Right kidney (tissue), 1 donor: ENCODE results near the gene ALOX5.
"Not testable (repeated sequence)": the region's sequence is repeated elsewhere in the genome, so short reads cannot be mapped to it uniquely, and the experiment has no call there.

ENCODE experiments used
- DNase-seq: peaks from one replicate; pipeline ENCODE4 v3.0.0-alpha.2; 2016

The ALOX5 gene

DNA sequence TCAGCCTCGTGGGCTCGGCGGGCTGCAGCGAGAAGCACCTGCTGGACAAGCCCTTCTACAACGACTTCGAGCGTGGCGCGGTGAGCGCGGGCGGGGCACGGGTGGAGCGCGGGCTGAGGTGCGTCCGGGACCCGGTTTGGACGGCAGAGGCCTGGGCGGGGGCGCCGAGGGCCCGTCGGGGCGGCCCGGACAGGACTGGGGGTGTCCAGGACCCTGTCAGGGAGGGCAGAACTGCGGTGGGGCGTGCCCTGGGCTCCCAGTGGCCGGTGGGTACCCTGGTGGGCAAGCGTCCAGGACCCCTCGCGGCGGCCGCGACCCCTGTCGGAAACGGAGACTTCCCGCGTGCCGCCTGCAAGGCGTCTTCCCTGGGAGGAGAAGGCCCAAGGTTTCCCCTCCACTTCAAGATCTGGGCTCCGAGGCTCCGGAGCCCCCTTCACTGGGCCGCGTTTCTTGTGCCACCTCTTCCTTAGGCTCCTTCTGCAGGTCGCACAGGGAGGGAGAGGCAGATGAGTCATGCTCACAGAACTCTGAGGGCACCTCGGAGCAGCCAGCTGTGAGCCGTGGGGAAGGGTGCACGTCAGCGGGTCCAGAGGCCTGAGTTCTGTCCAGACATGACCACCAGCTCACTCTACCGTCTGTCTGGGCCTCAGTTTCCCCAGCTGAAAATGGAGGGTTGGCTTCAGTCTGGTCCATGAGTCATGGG is 485 bp downstream of the ALOX5 start:
- DNase-seq, result peak; percentile 57

DNA sequence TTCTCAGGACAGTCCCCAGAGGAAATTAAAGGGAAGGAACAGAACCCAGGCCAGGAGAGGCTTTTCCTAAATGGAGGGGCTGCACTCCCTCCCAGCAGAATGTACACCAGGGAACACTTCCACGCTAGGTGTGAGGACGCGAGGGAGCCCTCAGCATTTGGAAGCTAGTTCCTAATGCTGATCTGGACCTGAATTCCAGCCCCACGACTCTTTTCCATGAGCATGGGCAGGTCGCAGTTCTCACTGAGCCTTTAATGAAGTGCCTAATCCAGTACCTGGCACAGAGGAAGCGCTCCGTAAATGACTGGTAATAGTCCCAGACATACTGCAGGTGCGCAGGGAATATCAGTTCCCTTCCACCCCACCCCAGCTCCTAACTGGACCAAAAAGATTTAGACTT is 1.1 kb downstream of the ALOX5 start:
- no peak for DNase-seq

DNA sequence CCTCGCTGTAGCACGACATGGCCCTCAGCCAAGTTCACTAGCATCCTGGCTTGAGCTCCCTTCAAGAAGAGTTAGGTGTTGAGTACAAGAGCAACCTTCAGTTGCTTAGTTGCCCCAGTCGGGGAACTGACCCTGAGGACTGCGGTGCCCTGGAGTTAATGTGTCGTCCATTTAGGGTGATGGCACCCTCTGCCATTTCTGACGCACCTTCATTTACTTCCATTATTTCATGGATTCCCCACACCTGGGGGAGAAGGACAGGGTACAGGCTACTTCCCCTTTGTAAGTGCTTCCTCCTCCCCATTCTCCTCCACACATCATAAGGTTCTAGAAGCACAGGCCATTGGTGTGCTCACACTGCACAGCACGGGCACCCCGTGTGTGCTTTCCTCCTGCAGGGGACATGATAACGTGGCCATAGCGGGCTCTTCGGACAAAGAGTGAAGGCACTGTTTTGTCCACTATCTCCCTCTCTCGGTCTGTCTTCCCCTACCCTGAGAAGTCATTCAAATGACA is 1.8 kb downstream of the ALOX5 start:
- DNase-seq, result no peak

DNA sequence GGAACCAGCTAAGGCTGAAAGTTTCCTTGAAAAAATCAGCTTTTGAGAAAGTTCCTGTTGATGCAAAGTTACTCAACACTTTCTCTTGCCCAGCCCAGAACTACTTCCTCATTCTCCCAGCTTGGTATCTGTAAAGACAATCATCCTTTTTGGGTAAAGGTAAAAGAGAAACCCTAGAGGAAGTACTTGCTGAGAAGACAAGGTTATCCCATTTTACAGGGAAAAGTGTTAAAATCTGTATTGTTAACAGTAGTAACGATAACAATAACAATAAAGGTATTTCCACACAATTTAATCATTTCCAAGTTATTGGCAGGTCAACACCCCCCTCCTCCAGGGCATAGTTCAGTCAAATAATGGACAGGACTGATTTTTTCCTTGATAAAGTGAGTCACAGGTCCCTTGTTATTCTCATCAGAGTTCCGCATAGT is 2.4 kb downstream of the ALOX5 start:
- DNase-seq, result no peak

DNA sequence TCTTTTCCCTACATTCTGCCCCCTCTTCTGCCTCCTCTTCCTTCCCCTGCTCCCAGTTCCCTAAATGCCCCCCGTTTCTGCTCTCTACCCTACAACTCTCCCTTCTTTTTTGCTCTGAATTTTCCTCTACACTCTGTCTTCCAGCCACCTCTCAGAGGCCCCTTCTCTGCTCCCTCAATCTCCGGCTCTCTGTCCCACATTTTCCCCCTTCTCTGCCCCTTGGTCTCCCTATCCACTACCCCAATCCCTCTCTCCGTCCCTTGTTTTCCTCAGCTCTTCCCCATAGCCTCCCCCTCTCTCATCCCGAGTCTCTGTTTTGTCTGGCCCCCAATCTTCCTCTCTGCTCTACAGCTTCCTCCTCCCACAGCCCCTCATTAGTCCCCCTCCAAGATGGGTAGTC is 3.3 kb downstream of the ALOX5 start:
- no peak for DNase-seq

DNA sequence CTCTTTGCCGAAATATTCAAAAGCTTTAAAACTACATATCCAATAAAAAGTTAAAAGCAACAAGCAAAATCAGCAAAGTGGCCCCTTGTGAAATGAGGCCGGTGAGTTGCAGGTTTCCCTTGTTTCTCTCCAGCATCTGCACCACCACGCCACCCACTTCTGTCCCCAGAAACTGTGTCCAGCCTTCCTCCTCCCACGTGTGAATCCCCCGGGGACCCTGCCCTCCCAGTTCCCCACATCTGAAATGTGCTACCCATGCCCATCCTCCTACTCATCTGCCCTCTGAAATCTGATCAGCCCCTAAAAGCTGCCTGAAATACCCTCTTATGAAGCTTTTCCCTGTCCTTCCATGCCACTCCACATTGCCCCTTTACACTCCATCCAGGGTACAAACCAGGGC is 3.8 kb downstream of the ALOX5 start:
- no peak for DNase-seq

DNA sequence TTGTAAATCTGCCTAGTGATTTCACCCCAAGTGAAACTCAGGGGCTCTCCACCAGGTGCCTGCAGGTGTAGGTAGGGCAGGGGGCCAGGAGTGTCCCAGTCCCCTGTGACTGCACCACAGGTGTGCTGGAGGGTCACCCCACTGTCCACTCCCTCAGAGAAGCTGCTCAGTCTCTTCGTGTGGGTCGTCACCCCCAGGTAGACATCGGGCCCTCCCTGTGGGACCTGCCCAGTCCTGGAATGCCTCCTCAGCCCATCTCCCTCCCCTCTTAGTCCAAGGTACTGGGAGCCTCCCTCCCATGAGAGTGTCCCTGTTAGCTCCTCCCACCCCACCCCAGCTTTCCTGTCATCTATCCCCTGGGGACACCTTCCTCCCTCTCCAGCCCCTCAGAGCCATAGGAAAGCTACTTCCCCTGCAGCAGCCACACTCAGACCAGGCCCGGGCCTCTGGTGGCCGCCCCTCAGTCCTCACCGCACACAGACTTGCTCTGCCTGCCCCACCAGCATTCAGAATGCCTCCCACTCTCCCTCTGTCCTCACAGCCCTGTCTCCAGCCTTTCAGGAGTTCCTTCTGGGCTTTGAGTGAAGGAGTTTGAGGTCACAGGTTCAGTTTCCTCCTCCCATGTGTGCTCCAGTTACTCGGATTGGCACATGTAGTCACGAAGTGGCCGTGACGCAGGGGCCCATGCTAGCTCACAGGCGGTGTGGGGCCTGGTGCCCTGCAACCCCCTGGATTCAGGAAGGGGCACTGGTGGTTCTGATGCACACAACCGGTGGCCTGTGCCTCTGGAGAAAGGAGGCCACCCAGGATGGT is 5.1 kb downstream of the ALOX5 start:
- no peak for DNase-seq

DNA sequence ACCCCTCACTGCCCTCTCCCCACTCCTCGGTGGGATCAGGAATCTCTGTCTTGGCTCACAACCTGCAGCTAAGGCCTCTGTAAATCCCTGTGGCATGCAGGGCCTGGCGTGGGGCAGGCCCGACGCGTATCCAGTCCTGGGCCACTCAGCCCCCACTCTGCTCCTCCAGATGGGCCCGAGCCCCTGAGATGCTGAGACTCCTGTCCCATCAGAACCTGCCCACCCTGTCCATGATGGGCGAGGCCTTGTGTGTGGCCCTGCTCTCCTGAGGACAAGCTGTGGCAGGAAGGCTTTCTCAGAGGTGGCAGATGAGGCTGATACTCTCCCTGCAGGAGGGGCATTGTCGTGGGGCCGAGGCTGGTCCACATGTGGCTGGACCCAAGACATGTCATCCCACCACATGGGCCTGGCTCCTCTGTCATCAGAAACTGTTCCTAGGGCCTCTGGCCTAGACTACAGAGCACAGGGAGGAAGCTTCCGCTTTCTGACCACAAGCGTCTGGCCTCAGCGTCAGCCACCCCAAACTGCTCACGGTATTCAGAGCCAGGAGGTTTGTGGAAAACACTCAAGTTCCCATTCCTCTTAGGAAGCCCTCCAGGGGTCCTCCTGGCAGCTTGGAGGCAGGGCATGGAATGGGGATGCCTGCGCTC is 6.0 kb downstream of the ALOX5 start:
- no peak for DNase-seq

DNA sequence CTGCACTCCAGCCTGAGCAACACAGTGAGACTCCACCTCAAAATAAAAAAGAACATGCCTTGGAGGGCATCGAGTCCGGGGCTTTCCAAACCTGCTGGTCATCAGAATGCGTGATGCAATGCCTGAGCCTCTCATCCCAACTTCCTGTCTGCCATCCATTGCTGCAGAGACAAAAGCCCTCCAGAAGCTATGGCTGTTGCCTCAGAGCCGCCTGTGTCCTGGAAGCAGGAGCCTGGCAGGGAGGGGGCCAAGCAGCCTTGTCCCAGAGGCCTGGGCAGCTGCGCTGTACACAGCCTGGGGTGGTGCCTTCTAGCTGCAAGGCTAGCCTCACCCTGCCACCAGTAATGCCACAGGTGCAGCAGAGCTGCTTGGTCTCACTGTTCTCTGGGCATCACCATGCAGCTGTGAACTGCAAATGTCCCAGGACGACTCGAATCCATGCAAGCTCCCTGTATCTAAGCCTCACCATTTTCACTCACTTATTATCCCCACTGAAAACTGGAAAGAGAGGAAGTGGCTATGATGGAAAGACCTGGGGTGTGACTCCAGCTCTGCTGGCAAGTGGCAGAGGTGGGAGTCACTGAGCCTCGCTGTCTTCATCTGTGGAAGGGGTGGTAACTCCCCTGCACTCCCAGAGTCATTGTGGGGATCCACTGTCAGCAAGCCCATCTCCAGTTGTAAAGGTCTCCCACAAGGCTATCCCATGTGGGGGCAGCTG is 7.0 kb downstream of the ALOX5 start:
- DNase-seq, result no peak

DNA sequence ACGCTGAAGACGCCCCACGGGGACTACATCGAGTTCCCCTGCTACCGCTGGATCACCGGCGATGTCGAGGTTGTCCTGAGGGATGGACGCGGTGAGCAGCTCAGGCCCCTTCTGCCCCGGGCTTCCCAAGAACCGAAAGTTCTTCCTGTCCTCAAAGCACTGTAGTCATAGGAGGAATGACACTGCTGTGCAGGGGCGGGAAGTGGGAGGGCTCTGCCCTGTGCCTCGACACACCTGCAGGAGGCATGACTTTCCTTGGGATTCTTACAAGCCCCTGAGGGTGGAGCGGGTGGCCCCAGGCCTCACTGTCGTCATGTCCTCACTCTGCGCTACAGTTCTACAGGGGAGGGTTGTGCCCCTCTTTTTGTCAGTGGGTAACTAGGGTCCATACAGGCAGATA is 8.6 kb downstream of the ALOX5 start:
- no peak for DNase-seq

DNA sequence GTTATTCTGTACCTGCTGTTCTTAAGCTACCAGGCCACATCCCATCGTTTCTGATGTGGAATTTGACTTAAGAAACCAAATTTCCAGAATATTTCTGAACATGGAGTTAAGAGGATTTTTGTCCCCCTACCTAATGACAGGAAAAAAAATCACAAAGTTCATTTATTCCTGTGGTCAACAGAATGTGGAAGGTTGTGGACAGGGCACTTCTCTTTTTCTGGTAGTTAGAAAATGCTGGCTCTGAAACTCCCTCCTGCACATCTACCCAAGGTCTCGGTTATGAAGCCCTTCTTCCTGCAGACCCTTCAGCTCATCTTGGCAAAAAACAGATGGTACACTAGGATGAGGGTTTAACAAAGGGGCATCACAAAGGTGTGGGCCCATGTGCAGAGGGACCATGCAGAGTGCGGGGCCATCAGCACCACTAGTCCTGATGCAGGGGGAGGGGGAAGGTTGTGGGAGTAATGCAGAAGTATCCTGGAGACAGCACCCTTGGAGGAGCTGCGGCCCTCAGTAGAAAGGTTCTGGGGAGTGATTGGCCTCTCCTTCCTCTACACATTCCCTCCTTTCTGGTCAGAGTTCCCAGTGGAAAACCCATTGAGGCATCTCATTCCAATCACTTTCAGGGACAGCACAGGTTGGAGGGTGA is 9.8 kb downstream of the ALOX5 start:
- no peak for DNase-seq

DNA sequence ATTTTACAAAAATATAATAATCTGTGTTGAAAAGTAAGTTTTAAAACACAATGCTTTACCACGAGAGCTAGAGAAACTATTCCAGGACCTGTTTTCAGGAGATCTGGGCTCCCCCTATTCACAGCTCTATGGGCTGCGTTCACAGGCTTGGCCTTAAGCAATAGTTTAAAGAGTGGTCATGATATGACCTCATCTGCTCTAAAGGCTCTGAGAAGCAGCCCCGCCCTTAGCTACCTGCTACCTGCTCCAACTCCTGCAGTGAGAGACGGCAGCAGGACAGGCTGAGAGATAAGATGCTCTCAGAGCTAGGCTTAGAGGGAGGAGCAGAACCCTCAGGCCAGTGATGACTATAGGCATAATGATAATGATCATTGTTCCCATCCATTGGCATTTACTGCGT is 12.6 kb downstream of the ALOX5 start:
- DNase-seq, result no peak

DNA sequence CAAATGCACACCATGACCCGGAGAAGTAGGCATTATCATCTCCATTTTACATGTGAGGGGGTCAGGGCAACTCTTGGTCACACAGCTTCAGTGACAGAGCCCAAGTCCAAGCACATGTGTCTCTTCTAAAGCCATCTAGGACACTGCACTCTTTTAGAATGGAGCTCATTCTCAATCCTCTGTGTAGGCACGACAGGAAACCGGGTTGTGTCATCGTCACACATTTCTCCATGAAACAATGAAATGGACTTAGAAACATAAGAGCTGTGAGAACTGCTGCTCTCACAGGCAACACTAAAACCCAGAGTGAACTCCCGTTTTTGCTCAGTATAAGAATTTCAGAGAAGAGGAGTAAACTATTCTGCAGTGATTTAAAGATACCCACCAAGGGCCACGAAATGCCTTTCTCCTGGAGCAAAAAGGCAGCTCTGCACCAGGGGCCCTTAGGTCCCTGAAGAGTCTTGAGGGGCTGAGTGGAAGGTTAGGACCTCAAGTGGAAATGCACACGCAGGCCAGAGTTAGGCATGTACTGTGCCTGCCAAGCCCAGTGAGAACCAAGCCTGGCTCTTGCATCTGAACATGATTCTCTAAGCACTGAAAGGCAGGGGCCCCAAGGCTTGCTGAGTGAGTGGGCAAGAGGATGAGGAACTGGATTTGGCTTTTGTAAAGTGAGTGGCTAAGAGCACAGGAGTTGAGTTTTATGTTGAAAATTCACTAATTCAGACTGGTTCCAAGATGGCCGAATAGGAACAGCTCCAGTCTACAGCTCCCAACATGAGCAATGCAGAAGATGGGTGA is 13.3 kb downstream of the ALOX5 start:
- DNase-seq, result no peak

DNA sequence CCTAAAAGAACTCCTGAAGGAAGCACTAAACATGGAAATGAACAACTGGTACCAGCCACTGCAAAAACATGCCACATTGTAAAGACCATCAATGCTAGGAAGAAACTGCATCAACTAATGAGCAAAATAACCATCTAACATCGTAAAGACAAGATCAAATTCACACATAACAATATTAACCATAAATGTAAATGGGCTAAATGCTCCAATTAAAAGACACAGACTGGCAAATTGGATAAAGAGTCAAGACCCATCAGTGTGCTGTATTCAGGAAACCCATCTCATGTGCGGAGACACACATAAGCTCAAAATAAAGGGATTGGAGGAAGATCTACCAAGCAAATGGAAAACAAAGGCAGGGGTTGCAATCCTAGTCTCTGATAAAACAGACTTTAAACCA is 15.7 kb downstream of the ALOX5 start:
- DNase-seq, result not testable (repeated sequence)

DNA sequence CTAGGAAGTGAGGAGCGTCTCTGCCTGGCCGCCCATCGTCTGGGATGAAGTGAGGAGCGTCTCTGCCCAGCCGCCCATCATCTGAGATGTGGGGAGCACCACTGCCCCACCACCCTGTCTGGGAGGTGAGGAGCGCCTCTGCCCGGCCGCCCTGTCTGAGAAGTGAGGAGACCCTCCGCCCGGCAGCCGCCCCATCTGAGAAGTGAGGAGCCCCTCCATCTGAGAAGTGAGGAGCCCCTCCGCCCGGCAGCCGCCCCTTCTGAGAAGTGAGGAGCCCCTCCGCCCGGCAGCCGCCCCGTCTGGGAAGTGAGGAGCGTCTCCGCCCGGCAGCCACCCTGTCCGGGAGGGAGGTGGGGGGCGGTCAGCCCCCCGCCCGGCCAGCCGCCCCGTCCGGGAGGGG is 17.6 kb downstream of the ALOX5 start:
- not testable (repeated sequence) for DNase-seq

DNA sequence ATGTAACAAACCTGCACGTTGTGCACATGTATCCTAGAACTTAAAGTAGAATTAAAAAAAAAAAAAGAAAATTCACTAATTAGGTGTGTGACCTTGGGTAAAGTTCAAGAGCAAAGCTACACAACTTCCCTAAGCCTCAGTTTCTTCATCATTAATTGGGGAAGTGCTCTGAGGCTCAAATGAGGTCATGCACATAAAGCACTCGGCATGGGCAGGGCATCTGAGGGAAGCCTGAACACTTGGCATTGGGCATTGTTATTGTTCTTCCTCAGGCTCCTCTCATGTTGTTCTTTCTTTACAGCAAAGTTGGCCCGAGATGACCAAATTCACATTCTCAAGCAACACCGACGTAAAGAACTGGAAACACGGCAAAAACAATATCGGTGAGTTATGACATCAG is 21.5 kb downstream of the ALOX5 start:
- no peak for DNase-seq

DNA sequence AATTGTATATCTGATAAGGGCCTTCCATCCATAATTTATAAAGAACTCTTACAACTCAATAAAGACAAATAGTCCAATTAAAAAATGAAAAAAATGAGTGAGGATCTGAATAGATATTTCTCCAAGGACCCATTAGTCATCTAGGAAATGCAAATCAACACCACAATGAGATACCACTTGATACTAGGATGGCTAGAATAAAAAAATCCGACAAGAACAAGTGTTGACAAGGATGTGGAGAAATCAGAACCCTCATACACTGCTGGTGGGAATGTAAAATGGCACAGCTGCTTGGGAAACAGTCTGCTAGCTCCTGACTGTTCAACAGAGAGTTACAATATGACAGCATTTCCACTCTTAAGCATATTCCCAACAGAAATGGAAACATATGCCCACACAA is 24.6 kb downstream of the ALOX5 start:
- DNase-seq, result no peak

DNA sequence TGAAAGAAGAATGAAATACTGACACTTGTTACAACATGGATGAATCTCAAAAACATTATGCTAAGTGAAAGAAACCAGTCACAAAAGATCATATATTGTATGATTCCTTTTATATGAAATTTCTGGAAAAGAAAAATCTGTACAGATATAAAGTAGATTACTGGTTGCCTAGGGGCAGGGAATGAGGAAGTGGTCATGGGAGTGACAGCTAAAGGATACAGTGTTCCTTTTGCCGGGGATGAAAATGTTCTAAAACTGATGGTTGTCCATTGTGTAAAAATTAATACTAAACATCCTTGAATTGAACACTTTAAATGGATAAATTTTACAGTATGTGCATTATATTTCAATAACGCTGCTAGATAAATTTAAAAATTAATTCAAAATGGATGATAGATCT is 25.1 kb downstream of the ALOX5 start:
- no peak for DNase-seq

DNA sequence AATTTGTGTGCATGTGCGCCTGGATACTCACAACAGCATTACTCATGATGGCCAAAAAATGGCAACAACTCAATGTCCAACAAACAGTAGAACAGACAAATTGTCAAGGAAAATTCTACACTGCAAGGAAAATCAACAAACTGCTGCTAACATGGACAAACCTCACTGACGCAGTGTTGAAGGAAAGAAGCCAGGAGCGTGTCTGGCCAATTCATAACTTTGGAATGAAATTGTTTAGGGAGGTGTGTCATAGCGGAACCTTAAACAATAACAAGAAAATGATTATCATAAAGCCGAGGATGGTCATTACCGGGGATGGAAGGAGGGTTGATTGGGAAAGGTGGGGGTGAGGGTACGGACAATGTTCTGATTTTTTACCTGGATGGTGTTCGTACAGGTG is 29.1 kb downstream of the ALOX5 start:
- no peak for DNase-seq

DNA sequence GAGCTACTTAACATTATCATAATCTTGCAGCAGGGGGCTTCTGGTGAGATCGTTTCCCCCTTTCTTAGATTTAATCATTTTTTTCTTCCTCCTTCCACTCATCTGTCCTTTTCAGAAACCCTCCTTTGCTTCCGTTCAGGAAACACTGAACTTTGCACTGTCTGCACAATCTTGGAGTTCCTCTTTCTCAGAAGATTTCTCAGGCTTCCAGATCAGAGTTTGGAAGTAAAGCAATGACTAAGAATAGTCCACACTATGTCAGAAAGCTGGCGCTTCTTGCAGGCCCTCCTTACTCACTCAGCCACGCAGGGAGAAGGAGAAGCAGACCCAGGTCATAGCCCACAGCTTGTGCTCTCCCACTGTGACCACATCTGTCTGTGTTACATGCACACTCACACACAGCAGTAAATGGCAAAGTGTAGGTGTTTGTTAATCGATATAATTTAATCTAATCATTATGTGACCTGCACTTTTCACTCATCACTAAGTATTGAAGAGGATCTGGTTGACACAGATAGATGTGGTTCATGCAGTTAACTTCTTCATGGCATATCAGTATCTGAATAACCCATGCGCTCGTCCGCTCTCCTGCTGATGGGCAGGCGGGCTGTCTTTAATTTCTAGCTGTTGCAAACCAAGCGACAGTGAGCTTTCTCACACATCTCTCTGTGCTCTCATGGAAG is 30.2 kb downstream of the ALOX5 start:
- DNase-seq, result no peak

DNA sequence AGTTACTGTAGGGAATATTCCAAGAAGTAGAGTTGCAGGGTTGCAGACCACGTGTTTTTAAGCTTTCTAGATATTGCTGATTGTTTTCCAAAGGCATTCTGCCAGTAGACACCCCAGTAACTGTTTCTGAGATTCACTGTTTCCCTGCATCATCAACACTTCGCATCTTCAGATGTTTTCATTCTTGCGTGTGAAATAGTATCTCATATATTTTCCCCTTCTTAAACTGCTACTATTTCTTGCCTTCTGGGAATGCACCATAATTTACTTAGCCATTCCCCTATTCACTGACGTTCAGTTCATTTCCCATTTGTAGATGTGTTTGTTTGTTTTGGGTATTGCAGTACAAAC is 30.7 kb downstream of the ALOX5 start:
- no peak for DNase-seq
